SH-SY5Y (cell line): Measurements from ENCODE around the gene MAPKAPK2.

Source experiments
- GATA2 ChIP-seq: IDR thresholded peaks from 2 replicates; pipeline ENCODE4 v1.6.1; 2011; ENCODE audit warnings: mild to moderate bottlenecking, low read depth, low read length
- GATA3 ChIP-seq: IDR thresholded peaks from 2 replicates; pipeline ENCODE4 v1.6.1; 2011; ENCODE audit warnings: low read depth, mild to moderate bottlenecking, low read length, moderate library complexity

DNA sequence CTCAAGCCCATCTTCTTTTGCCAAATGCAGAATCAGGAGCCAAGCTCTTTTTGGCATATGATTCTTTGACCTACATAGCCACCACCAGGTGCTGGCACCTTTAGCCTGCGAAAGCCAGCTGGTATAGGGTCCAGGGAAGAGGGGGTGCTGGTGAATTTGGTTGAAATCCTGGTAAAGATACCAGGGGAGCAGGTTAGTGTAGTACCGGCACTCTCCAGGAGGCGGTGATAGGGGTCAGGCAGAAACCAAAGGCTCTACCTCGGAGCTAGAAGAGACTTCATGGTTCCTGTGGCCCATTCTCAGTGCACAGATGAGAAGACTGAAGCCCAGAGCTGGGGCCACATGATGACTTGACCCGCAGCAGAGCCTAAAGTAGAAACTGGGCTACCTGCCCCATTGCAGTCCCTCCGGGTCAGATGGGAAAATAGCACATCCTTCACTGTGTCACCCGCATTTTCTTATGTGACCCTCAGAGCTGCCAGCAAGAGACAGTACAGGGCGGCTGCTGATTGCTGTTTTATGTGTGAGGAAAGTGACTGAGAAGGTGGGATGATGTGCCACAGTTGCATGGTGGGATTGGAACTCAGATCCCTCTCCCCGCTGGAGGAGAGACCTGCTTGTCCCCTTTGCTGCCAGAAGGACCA, 49.9 kb downstream of the MAPKAPK2 start:
- TF ChIP-seq GATA3 (no peak), GATA2 (no peak)
